Activated naive CD8-positive, alpha-beta T cell treated with anti-CD3 and anti-CD28 coated beads for 36 hours (primary cell): ENCODE measurements around the gene ENTREP3. TPM values are rescaled to one million over a fixed set of nuclear protein-coding genes. Genes with fewer than 3 reads are reported as not detected.
"Not testable (repeated sequence)": the region's sequence is repeated elsewhere in the genome, so short reads cannot be mapped to it uniquely, and the experiment has no call there.

ENCODE experiments used
- DNase-seq: peaks from one replicate; pipeline ENCODE4 v3.0.0; 2021
- H3K27ac Mint-ChIP-seq: one replicate; pipeline ENCODE4 v1.8.0; 2022; ENCODE audit warnings: mild to moderate bottlenecking, moderate library complexity, mixed read lengths
- H3K27me3 Mint-ChIP-seq: one replicate; pipeline ENCODE4 v1.8.0; 2022; ENCODE audit warnings: mild to moderate bottlenecking, mixed read lengths
- H3K36me3 Mint-ChIP-seq: one replicate; pipeline ENCODE4 v1.8.0; 2021; ENCODE audit warnings: mild to moderate bottlenecking, mixed read lengths
- H3K4me1 Mint-ChIP-seq: one replicate; pipeline ENCODE4 v1.8.0; 2021; ENCODE audit warnings: mixed read lengths
- H3K4me3 Mint-ChIP-seq: one replicate; pipeline ENCODE4 v1.8.0; 2022; ENCODE audit warnings: mild to moderate bottlenecking, moderate library complexity, mixed read lengths
- H3K9me3 Mint-ChIP-seq: one replicate; pipeline ENCODE4 v1.8.0; 2022; ENCODE audit warnings: mixed read lengths
- total RNA-seq, 2 experiments: library from RNA; stranded (reverse); gene quantifications; one replicate each; pipeline ENCODE4 v1.2.3, GENCODE V29; 2021

Gene ENTREP3, protein sequence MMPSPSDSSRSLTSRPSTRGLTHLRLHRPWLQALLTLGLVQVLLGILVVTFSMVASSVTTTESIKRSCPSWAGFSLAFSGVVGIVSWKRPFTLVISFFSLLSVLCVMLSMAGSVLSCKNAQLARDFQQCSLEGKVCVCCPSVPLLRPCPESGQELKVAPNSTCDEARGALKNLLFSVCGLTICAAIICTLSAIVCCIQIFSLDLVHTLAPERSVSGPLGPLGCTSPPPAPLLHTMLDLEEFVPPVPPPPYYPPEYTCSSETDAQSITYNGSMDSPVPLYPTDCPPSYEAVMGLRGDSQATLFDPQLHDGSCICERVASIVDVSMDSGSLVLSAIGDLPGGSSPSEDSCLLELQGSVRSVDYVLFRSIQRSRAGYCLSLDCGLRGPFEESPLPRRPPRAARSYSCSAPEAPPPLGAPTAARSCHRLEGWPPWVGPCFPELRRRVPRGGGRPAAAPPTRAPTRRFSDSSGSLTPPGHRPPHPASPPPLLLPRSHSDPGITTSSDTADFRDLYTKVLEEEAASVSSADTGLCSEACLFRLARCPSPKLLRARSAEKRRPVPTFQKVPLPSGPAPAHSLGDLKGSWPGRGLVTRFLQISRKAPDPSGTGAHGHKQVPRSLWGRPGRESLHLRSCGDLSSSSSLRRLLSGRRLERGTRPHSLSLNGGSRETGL
- total RNA-seq, result 10 to 100 TPM; 46.6 to 49.7 TPM

DNA sequence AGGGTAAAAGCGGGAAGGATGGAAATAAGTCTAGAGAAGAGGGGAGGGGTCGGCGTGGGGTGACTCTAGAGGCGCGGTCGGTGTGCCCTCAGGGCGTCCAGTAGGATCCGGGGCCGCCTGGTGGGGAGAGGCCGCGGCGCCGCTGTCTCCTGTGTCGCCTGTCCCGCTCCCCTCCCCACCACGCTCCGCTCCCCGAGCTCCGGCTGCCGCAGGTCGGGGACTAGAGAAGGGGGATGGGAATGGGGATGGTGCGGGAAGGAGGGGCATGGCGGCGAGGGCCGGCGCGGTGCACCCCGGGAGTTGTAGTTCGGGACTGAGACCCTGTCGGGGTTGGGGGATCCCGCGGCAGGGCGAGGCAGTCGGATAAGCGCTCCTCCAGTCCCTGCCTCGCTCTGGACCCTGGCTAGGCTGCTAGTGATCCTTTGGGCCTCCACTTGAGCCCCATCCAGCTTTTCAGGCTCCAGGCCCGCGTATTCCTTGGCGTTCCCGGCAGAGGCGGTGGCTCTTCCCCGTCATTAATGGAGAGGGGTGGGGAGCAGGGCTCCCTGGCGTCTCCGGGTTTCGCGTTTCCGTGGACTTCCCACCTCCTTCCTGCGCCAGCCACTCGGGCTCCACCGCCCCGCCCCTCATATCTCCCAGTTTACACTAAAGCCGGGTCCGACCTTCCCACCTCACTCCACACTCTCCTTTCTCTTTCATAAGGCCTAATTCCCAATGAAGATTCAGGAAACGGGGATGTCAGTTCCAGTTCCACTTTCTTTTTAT is at the start of gene ENTREP3:
Gene ENTREP3, minus strand, starts transcription at position 241 of the 765 bp plus-strand sequence. CDS start 606 bp downstream, outside the sequence.
- H3K9me3 Mint-ChIP-seq, result no peaks in the 10 kb centered on the region
- DNase-seq, result peak; percentile 85
- H3K4me3 Mint-ChIP-seq, result peak within 1 kb of the TSS; percentile 82
- no peaks in the 10 kb centered on the region for H3K27me3 Mint-ChIP-seq
- peaks cover 14% of the 10 kb centered on the region for H3K36me3 Mint-ChIP-seq
- peak within 1 kb of the TSS; percentile 76 for H3K27ac Mint-ChIP-seq
- peaks cover 24% of the 10 kb centered on the region for H3K4me1 Mint-ChIP-seq

DNA sequence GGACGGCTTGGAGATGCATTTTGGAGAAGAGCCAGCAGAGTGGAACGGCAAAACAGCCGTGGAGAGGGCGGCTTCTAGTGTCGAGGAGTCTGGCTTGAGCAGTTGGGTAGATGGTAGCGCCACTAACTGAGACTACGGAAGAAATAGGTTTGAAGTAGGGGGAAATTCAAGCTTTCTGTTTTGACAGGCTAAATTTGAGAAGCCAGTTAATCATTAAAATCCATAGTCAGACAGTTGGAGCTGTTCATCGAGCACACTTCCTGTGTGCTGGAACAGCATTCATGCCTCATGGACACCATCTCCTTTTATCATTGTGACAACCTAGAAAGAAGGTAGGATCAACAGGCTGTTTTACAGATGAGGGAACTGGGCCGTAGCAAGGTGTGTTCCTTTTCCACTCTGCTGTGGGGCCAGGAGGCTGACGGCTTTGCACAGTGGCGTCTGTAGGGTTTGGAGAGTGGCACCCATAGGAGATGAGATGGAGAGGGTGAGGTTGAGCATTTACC is 49.3 kb upstream of the ENTREP3 start:
- no peak for DNase-seq
- Mint-ChIP-seq H3K4me3 (no peak overlapping the region), H3K27ac (no peak overlapping the region), H3K36me3 (peaks cover 6% of the 10 kb centered on the region), H3K9me3 (no peaks in the 10 kb centered on the region), H3K4me1 (peaks cover 8% of the 10 kb centered on the region), H3K27me3 (peaks cover 4% of the 10 kb centered on the region)

DNA sequence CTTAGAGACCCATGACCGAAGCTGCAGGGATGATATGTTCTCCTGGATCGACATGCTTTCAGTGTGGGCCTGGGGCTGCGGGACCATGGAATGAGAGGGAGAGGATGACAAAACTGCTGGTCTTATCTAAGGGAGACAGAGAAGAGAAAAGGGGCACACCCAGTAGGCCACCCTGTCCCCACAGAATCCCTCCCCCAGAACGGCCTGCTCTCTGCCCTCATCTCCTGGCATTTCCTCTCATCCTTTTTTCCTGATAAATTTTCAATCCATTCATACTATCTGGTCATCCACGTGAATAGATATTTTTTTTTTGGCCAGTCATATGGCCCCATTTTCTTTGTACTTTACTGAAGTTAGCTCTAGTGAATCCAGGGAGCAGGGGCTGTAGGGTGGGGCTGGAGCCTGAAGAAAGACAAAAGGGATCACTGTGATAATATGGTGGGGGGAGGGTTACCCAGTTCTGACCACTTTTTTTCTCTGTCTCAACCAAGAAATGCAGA is 46.1 kb upstream of the ENTREP3 start, which contains the start of gene PKLR:
Gene PKLR, minus strand, starts transcription at position 97 of the 500 bp plus-strand sequence. Its CDS starts 43 bp downstream, at position 54.
- no peak within 1 kb of the TSS for H3K27ac Mint-ChIP-seq
- DNase-seq, result no peak
- H3K27me3 Mint-ChIP-seq, result peaks cover 22% of the 10 kb centered on the region
- no peaks in the 10 kb centered on the region for H3K4me1 Mint-ChIP-seq
- H3K36me3 Mint-ChIP-seq, result no peaks in the 10 kb centered on the region
- H3K4me3 Mint-ChIP-seq, result no peak within 1 kb of the TSS
- no peaks in the 10 kb centered on the region for H3K9me3 Mint-ChIP-seq

DNA sequence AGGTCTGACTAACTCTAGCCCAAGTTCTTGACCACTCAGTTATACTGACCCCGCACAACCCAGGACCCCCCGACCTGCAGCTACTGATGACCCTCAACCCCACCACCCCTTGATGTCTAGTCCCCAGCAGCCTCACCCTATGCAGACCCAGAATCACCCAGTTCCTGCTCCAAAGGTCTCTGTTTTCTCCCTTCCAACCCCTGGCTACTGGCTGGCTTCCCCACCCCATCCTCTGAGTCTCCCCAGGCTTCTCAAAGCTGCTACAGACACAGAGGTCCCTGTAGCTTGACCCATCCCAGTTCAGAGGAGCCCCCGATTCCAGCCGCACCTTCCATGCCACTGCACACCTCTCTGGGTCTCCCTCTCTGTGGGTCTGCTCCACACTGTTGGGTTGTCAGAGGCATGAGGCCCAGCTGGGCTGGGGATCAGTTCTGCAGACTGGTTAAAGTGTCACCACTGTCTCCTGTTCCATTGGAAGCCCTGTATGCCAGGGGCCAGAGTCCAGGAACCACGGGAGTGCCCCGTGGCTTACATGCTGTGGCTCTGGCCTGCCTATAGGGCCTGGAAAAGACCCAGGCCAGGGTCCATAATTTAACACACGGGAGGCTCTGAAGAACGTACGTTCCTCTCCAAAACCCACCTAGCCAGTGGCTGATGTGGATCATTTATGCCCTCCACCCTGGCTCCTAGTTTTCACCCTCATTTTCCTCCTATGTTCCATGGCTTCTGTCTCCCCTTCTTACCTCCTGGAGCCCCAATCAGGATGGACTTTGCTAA is 45.5 kb upstream of the ENTREP3 start:
- peaks cover 29% of the 10 kb centered on the region for H3K27me3 Mint-ChIP-seq
- H3K4me1 Mint-ChIP-seq, result no peaks in the 10 kb centered on the region
- H3K27ac Mint-ChIP-seq, result no peak overlapping the region

DNA sequence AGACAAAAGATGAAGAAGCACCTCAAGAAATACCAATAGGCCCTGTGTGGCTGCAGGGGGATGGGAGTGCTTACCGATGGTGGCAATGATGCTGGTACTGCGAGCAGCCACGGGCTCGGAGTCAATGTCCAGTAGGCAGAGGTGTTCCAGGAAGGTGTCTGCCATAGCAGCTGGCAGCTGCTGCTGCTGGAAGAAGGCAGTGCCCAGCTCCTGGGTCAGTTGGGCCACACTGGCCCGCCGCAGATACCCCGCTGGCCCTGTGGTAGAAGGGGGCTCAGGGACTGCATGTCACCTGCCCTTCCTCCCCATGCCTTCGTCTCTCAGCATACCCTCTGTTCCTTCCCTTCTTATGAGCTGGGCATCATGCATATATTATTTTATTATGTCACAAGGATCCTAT is 44.7 kb upstream of the ENTREP3 start:
- Mint-ChIP-seq H3K36me3 (no peaks in the 10 kb centered on the region), H3K4me1 (peaks cover 2% of the 10 kb centered on the region), H3K27ac (no peak overlapping the region), H3K4me3 (no peak overlapping the region), H3K27me3 (peaks cover 35% of the 10 kb centered on the region), H3K9me3 (no peaks in the 10 kb centered on the region)
- DNase-seq, result no peak

More for the DNA sequence above, 45.5 kb upstream of the ENTREP3 start:
- Mint-ChIP-seq H3K36me3 (no peaks in the 10 kb centered on the region), H3K4me3 (no peak overlapping the region), H3K9me3 (no peaks in the 10 kb centered on the region)
- DNase-seq, result no peak

DNA sequence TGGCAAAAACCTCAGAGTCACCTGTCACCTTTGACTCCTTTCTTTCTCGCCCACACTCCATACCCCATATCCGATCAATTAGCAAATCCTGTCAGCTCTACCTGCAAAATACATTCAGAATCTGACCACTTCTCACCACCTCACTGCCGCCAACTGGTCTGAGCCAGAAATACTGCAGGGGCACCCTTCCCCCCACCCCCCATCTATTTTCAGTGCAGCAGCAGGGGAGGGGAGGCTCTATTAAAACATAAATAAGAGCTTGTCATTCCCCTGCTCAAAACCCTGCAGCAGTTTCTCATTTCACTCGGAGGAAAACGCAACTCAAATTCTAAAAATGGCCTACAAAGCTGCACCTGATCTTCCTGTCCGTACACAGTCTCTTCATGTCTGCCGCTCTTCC is 42.1 kb upstream of the ENTREP3 start:
- Mint-ChIP-seq H3K9me3 (no peaks in the 10 kb centered on the region), H3K27ac (no peak overlapping the region), H3K36me3 (no peaks in the 10 kb centered on the region), H3K27me3 (peaks cover 45% of the 10 kb centered on the region), H3K4me3 (no peak overlapping the region), H3K4me1 (peaks cover 6% of the 10 kb centered on the region)
- no peak for DNase-seq

DNA sequence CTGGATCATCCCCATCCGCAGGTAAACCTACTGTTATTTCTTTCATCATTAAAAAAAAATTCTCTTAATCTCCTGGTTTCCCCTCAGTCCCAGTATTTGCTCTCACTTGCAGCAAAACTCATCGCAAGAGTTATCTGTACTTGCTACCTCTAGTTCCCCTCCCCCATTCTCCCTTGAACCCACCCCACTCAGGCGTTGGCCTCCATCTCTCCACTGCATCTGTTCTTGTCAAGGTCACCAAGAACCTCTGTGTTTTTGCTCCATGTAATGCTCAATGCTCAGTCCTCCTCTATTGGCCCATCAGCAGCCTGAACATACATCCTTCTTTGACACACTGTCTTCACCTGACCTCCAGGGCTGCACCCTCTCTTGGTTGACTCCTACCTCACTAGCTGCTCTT is 41.4 kb upstream of the ENTREP3 start:
- no peak for DNase-seq
- H3K4me1 Mint-ChIP-seq, result peaks cover 6% of the 10 kb centered on the region
- H3K27ac Mint-ChIP-seq, result no peak overlapping the region
- no peaks in the 10 kb centered on the region for H3K36me3 Mint-ChIP-seq
- no peaks in the 10 kb centered on the region for H3K9me3 Mint-ChIP-seq
- peaks cover 48% of the 10 kb centered on the region for H3K27me3 Mint-ChIP-seq
- no peak overlapping the region for H3K4me3 Mint-ChIP-seq

DNA sequence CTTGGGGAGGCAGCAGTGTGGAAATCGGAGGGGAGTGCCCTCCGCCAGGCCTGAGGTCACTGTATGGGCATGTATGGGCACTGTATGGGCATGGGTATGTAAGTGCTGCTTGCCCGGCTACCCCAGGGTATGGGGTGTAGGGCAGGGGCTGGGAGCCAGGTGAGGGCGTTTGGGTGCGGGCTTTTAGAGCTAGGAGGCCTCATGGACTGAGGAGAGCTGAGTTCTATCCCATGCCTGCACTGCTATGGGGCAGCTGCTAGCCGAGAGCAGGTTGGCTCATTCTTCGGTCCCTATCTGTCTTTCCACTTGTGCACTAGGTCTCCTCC is 40.6 kb upstream of the ENTREP3 start:
- peaks cover 52% of the 10 kb centered on the region for H3K27me3 Mint-ChIP-seq
- H3K9me3 Mint-ChIP-seq, result no peaks in the 10 kb centered on the region
- H3K4me1 Mint-ChIP-seq, result peaks cover 6% of the 10 kb centered on the region
- no peaks in the 10 kb centered on the region for H3K36me3 Mint-ChIP-seq
- H3K4me3 Mint-ChIP-seq, result no peak overlapping the region
- DNase-seq, result no peak
- H3K27ac Mint-ChIP-seq, result no peak overlapping the region

DNA sequence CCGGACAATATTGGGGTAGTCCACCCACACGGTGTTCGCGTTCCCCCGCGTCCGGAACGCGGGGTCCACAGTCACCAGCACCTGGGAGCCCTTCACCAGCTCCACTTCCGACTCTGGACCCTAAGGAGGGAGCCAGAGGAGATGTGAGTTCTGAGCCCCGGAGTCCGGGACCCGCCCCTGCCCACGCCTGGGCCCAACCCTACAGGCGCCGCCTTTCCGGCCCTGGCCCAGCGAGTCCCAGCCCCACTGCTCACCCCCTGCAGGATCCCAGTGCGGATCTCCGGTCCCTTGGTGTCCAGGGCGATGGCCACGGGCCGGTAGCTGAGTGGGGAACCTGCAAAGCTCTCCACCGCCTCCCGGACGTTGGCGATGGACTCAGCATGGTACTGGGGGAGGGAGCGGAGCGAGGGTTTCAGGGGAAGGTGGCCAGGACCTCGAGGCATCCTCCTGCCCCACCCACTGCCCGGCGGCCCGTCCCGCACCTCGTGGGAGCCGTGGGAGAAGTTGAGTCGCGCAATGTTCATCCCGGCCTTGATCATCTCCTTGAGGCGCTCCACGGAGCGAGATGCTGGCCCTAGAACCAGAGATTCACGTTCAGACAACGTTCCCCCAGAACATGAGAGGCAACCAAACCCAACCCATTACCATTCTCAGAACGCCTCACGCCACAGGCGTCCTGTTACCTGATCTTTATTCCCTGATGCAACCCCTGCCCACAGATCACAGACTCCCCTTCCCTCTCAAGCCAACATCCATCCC is 40.1 kb upstream of the ENTREP3 start:
- H3K36me3 Mint-ChIP-seq, result no peaks in the 10 kb centered on the region
- no peak for DNase-seq
- peaks cover 6% of the 10 kb centered on the region for H3K4me1 Mint-ChIP-seq
- peaks cover 52% of the 10 kb centered on the region for H3K27me3 Mint-ChIP-seq
- H3K27ac Mint-ChIP-seq, result no peak overlapping the region
- H3K4me3 Mint-ChIP-seq, result no peak overlapping the region
- no peaks in the 10 kb centered on the region for H3K9me3 Mint-ChIP-seq

DNA sequence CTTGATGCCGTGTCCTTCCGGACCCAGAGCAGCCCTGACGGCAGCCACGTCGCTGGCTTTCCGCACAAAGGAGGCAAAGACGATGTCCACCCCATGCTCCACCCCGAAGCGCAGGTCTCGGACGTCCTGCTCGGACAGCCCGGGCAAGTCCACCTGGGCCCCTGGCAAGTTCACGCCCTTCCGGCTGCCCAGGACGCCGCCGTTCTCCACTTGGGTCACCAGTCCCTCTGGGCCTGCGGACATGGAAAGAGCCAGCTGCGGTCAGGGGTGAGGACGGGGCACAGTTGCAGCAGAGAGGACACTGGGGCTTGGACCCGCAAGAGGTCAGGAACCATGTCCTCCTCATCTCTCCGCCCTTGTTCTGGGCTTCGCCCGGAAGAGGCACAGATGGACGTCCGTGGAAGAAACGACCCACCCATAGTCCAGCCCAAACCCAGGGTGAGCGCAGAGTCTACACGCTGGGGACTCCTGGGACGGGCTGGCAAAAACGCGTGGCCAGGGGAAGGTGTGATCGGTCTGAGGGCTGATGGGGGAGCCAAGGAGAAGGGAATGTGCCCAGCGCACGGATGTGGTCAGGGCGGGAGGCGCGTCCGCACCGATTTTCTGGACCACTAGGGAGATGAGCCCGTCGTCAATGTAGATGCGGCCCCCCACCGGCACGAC is 39.4 kb upstream of the ENTREP3 start:
- Mint-ChIP-seq H3K27ac (no peak overlapping the region), H3K27me3 (peaks cover 52% of the 10 kb centered on the region), H3K9me3 (no peaks in the 10 kb centered on the region), H3K4me1 (peaks cover 6% of the 10 kb centered on the region), H3K36me3 (no peaks in the 10 kb centered on the region), H3K4me3 (no peak overlapping the region)
- DNase-seq, result no peak

DNA sequence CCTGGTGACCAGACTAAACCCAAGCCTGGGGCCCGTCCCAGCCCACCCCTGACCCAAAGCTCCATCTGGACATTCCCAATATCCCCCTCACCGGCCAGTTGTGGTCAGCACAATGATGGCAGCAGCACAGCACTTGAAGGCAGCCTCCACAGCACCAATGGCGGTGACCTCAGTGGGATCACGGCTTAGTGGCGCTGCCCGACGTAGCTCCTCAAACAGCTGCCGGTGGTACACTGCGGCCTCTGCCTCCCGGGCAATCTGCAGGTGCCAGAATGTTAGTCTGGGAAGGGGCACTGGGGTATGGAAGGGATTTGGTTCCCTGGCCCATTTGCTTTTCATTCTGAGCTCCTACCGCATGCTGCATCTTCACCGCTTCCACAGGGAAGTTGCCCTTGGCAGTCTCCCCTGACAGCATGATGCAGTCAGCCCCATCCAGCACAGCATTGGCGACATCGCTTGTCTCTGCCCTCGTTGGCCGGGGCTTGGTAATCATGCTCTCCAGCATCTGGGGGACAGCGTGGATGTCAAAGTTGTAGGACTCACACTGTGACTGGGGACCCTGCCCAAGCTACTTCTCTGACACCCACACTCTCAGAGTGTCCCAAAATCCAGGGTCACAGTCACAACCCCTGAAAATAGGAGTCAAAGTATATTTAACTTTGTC is 37.9 kb upstream of the ENTREP3 start:
- Mint-ChIP-seq H3K36me3 (no peaks in the 10 kb centered on the region), H3K4me1 (peaks cover 6% of the 10 kb centered on the region), H3K27me3 (peaks cover 49% of the 10 kb centered on the region), H3K27ac (no peak overlapping the region), H3K4me3 (no peak overlapping the region), H3K9me3 (no peaks in the 10 kb centered on the region)
- DNase-seq, result no peak

DNA sequence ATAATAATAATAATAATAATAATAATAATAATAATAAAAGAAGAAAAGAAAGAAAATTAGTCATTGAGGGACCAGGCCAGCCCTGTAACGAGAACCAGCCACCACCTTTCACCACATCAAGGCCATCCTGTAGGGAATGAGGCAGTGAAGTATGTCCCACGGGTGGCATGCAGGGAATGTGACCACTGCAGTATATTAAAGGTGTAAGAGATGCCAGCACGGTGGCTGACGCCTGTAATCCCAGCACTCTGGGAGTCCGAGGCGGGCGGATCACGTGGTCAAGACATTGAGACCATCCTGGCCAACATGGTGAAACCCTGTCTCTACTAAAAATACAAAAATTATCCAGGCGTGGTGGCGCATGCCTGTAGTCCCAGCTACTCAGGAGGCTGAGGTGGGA is 35.7 kb upstream of the ENTREP3 start:
- H3K27me3 Mint-ChIP-seq, result peaks cover 29% of the 10 kb centered on the region
- not testable (repeated sequence) for H3K4me1 Mint-ChIP-seq, H3K27ac Mint-ChIP-seq, H3K4me3 Mint-ChIP-seq, H3K36me3 Mint-ChIP-seq, DNase-seq, H3K9me3 Mint-ChIP-seq

DNA sequence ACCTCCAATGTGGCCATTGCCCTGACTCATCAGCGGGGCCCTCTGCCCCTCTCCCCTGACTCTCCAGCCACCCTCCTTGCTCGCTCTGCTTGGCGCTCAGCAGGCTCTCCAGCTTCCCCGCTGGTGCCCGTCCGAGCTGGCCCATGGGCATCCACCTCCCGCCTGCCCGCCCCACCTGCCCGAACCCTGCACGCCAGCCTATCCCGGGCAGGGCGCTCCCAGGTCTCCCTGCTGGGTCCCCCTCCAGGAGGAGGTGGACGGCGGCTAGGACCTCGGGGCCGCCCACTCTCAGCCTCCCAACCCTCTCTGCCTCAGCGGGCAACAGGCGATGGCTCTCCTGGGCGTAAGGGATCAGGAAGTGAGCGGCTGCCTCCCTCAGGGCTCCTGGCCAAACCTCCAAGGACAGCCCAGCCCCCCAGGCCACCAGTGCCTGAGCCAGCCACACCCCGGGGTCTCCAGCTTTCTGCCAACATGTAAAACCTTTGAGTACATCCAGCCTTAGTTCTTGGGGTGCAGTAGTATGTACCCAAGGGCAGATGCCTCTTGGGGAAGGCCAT is 32.8 kb upstream of the ENTREP3 start:
- Mint-ChIP-seq H3K4me1 (no peaks in the 10 kb centered on the region), H3K9me3 (no peaks in the 10 kb centered on the region), H3K27me3 (peaks cover 6% of the 10 kb centered on the region), H3K4me3 (no peak overlapping the region), H3K27ac (no peak overlapping the region), H3K36me3 (no peaks in the 10 kb centered on the region)
- DNase-seq, result no peak
